ENCODE measurements around the gene UNC79. TPM values are rescaled to one million over a fixed set of nuclear protein-coding genes. Genes with fewer than 3 reads are reported as not detected.
"Not testable (repeated sequence)": the region's sequence is repeated elsewhere in the genome, so short reads cannot be mapped to it uniquely, and the experiment has no call there.

UNC79 gene
- total RNA-seq, 4 donors from 2014 or later: 0.33 to 0.73 (median 0.51) TPM

DNA sequence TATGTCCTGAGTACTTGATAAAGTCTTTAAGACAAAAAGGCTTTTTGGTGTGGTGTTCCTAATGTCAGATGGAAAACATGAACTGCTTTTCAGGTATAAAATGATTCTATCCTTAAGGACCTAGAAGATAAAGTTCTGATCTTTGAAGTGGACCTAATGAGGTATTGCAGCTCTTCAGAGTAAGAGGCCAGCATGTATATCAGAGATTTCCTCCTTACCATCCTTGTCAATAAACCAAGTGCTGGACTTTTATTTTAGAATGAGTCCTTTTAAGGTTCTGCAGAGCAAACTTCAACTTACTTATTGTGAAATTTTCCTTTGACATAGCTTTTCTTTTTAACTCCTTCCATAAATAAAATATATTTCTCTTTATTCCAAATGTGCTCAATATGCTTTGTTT lies 50.1 kb downstream of the UNC79 start:
- no peak overlapping the region for H3K4me3 ChIP-seq
- H3K27ac ChIP-seq: no peak overlapping the region
- DNase-seq (no peak), ATAC-seq (no peak)
- H3K4me1 ChIP-seq: no peaks in the 10 kb centered on the region
- in situ Hi-C loops (cut with MboI; ENCODE audit: low sequenced_read_pairs in 4 of 4): no loop called here
- H3K9me3 ChIP-seq: no peaks in the 10 kb centered on the region
- intact Hi-C loops (cut with DNase I; ENCODE audit: low total_unique reads): no loop called here
- H3K36me3 ChIP-seq: no peaks in the 10 kb centered on the region
- TF ChIP-seq, protein P1, sequence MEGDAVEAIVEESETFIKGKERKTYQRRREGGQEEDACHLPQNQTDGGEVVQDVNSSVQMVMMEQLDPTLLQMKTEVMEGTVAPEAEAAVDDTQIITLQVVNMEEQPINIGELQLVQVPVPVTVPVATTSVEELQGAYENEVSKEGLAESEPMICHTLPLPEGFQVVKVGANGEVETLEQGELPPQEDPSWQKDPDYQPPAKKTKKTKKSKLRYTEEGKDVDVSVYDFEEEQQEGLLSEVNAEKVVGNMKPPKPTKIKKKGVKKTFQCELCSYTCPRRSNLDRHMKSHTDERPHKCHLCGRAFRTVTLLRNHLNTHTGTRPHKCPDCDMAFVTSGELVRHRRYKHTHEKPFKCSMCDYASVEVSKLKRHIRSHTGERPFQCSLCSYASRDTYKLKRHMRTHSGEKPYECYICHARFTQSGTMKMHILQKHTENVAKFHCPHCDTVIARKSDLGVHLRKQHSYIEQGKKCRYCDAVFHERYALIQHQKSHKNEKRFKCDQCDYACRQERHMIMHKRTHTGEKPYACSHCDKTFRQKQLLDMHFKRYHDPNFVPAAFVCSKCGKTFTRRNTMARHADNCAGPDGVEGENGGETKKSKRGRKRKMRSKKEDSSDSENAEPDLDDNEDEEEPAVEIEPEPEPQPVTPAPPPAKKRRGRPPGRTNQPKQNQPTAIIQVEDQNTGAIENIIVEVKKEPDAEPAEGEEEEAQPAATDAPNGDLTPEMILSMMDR (IDR thresholded peaks at IDR 0.05 in 4 of 5, conservative IDR thresholded peaks at IDR 0.05 in 1 of 5): no peak
- no peak for TF ChIP-seq POLR2A (IDR thresholded peaks at IDR 0.05)
- no peaks in the 10 kb centered on the region for H3K27me3 ChIP-seq

DNA sequence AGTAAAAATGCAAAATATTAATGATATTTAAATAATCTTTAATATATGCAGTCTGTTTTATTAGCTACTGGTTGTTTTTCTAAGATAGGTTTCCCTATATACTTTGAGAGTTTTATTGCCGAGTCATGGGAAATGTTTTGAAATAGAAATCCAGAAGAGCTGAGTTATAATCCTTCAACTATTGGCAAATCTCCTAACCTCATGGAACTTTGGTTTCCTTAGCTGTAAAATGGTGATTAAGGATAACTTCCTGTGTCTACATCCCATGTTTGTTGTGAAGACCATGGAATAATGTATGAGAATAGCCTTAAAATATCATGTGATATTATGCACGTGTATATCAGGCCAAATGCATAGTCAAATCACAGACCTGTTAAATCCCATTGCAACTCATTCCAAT lies 51.0 kb downstream of the UNC79 start:
- H3K36me3 ChIP-seq: no peaks in the 10 kb centered on the region
- H3K27ac ChIP-seq: no peak overlapping the region
- H3K4me3 ChIP-seq: no peak overlapping the region
- no peak for ATAC-seq
- TF ChIP-seq POLR2A (IDR thresholded peaks at IDR 0.05): no peak
- TF ChIP-seq, protein P1 (IDR thresholded peaks at IDR 0.05 in 4 of 5, conservative IDR thresholded peaks at IDR 0.05 in 1 of 5): no peak
- intact Hi-C loops (cut with DNase I; ENCODE audit: low total_unique reads): no loop called here
- H3K4me1 ChIP-seq: no peaks in the 10 kb centered on the region
- H3K9me3 ChIP-seq: no peaks in the 10 kb centered on the region
- in situ Hi-C loops (cut with MboI; ENCODE audit: low sequenced_read_pairs in 4 of 4): no loop called here
- DNase-seq: no peak
- no peaks in the 10 kb centered on the region for H3K27me3 ChIP-seq

DNA sequence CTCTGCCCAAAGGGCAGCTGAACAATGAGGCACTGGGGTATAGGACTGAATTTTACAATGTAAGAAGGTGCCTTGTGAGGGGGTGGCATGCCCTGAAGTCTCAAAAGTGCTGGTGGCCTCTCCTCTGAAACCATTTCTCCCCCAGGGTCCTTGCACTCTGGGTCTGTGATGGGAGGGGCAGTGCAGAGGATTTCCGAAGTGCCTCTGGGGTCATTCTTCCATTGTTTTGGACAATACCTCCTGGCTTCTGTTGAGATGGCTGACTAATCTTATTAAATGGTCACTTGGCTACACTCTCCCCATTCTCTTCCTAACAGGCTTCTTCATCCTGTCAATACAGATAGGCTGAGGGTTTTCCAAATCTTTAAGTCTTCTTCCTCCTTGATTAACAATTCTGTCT lies 59.3 kb downstream of the UNC79 start:
- no peak for ATAC-seq
- TF ChIP-seq, protein P1 (IDR thresholded peaks at IDR 0.05 in 4 of 5, conservative IDR thresholded peaks at IDR 0.05 in 1 of 5): no peak
- no peak for TF ChIP-seq POLR2A (IDR thresholded peaks at IDR 0.05)

DNA sequence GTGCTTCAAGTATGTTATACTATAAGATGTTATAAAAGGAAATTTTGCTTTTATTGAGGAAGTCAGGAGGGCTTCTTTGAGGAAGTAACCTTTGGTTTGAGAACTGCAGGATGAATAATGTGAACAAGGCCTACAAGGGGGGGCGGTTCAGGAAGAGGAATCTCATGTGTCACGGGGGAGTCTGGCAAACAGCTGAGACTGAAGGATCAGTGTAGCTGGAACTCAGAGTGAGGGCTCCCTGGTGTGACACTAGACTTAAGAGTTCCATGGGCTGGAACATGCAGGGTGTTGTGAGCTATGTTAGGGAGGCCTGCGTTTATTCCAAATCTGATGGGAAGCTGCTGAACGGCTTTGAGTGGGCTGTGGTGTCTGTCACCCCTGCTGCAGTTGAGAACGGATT lies 62.3 kb downstream of the UNC79 start:
- TF ChIP-seq POLR2A (IDR thresholded peaks at IDR 0.05): no peak
- TF ChIP-seq, protein P1 (IDR thresholded peaks at IDR 0.05 in 4 of 5, conservative IDR thresholded peaks at IDR 0.05 in 1 of 5): no peak

More for the DNA sequence above, 59.3 kb downstream of the UNC79 start:
- no peak for DNase-seq
- no peaks in the 10 kb centered on the region for H3K36me3 ChIP-seq
- no peaks in the 10 kb centered on the region for H3K9me3 ChIP-seq
- no peak overlapping the region for H3K4me3 ChIP-seq
- no peaks in the 10 kb centered on the region for H3K27me3 ChIP-seq
- no peaks in the 10 kb centered on the region for H3K4me1 ChIP-seq
- intact Hi-C loops (cut with DNase I; ENCODE audit: low total_unique reads): no loop called here
- in situ Hi-C loops (cut with MboI; ENCODE audit: low sequenced_read_pairs in 4 of 4): no loop called here
- no peak overlapping the region for H3K27ac ChIP-seq

DNA sequence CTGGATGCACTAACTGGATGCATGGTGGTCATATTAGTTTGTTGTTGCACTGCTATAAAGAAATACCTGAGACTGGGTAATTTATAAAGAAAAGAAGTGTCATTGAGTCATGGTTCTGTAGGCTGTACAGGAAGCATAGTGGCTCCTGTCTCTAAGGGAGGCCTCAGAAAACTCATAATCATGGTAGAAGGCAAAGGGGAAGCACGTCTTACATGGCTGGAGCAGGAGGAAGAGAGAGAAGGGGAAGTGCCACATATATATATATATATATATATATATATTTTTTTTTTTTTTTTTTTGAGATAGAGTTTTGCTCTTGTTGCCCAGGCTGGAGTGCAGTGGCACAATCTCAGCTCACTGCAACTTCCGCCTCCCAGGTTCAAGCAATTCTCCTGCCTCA lies 62.9 kb downstream of the UNC79 start:
- intact Hi-C loops (cut with DNase I; ENCODE audit: low total_unique reads); H3K9me3 ChIP-seq; H3K36me3 ChIP-seq; DNase-seq; H3K27ac ChIP-seq; H3K4me1 ChIP-seq; H3K4me3 ChIP-seq; H3K27me3 ChIP-seq; ATAC-seq; in situ Hi-C loops (cut with MboI; ENCODE audit: low sequenced_read_pairs in 4 of 4): not testable (repeated sequence)

More for the DNA sequence above, 62.3 kb downstream of the UNC79 start:
- H3K27ac ChIP-seq: no peak overlapping the region
- in situ Hi-C loops (cut with MboI; ENCODE audit: low sequenced_read_pairs in 4 of 4): no loop called here
- no peaks in the 10 kb centered on the region for H3K4me1 ChIP-seq
- no peak overlapping the region for H3K4me3 ChIP-seq
- no peaks in the 10 kb centered on the region for H3K9me3 ChIP-seq
- DNase-seq (no peak), ATAC-seq (no peak)
- H3K27me3 ChIP-seq: no peaks in the 10 kb centered on the region
- intact Hi-C loops (cut with DNase I; ENCODE audit: low total_unique reads): no loop called here
- H3K36me3 ChIP-seq: no peaks in the 10 kb centered on the region

All from gastrocnemius medialis (tissue), 4 donors.